Spinal cord (tissue), 10 donors: ENCODE data around the gene FAM200A. TPM values are rescaled to one million over a fixed set of nuclear protein-coding genes. Genes with fewer than 3 reads are reported as not detected.
"Not testable (repeated sequence)": the region's sequence is repeated elsewhere in the genome, so short reads cannot be mapped to it uniquely, and the experiment has no call there.

Source experiments
- DNase-seq, 6 donors: peaks; one replicate each; pipeline versions ENCODE4 v3.0.0 to v3.0.0-alpha.2; 2013 to 2015; ENCODE audit warnings: low spot score in 6 of 6, low read depth in 4 of 6
- H3K27ac ChIP-seq: one replicate; pipeline ENCODE4 v1.5.1; 2013; ENCODE audit warnings: low read depth, low read length, control low read depth
- H3K27me3 ChIP-seq: one replicate; pipeline ENCODE4 v1.6.1; 2013; ENCODE audit warnings: low read length; ENCODE audit not compliant: control insufficient read depth, insufficient read depth
- H3K36me3 ChIP-seq: one replicate; pipeline ENCODE4 v1.6.1; 2013; ENCODE audit warnings: low read length; ENCODE audit not compliant: control insufficient read depth, insufficient read depth
- H3K4me1 ChIP-seq: one replicate; pipeline ENCODE4 v1.6.1; 2013; ENCODE audit warnings: low read length; ENCODE audit not compliant: control insufficient read depth, insufficient read depth
- H3K4me3 ChIP-seq: one replicate; pipeline ENCODE4 v1.5.1; 2013; ENCODE audit warnings: low read depth, low read length, control low read depth
- H3K9me3 ChIP-seq: one replicate; pipeline ENCODE4 v1.6.1; 2013; ENCODE audit warnings: low read length; ENCODE audit not compliant: control insufficient read depth, insufficient read depth
- WGBS: methylation state at CpG from one replicate; pipeline ENCODE4 v1.1.5; 2013; ENCODE audit warnings: missing lambda C conversion rate; ENCODE audit not compliant: insufficient coverage; 5-methylcytosine and 5-hydroxymethylcytosine counted together
- long read RNA-seq, 4 donors: transcript quantifications; one replicate each; lab custom pipeline, GENCODE V29; 2026
- polyA plus RNA-seq, 2 donors: library from polyadenylated mRNA; unstranded; fragments of 120-200 nt; gene quantifications; one replicate each; pipeline ENCODE4 v1.2.1, GENCODE V29; 2013; ENCODE audit not compliant: insufficient read length in 2 of 2
- total RNA-seq, 2 donors: library from RNA; depleted of rRNA in 1 of 2; stranded (reverse); fragments of 120-200 nt in 1 of 2; fragments of >200 nt in 1 of 2; gene quantifications; one replicate each; pipeline versions ENCODE4 v1.2.3 to v1.2.4, GENCODE V29; 2013 to 2014
- donor health status: healthy.

FAM200A gene
- 10 to 100 TPM; 11.6 to 12.4 TPM for total RNA-seq
- polyA plus RNA-seq, result 10 to 100 TPM; 12.6 to 13.0 TPM
- long read RNA-seq, donor 1, transcript FAM200A-202 (2 exons, 2,480 nt), result major isoform, 6 of 6 reads
- long read RNA-seq, donor 1, partial matches to known transcripts, result 0 of 6 reads
- long read RNA-seq, donor 1, other reads (novel, unspliced or antisense), result 0 of 6 reads
- long read RNA-seq, donor 2, result 0 reads
- long read RNA-seq, donor 3, partial matches to known transcripts, result 0 of 3 reads
- long read RNA-seq, donor 3, other reads (novel, unspliced or antisense), result 0 of 3 reads
- long read RNA-seq, donor 4, transcript FAM200A-202 (2 exons, 2,480 nt), result major isoform, 7 of 7 reads
- long read RNA-seq, donor 4, partial matches to known transcripts, result 0 of 7 reads
- long read RNA-seq, donor 4, other reads (novel, unspliced or antisense), result 0 of 7 reads

GRCh38 chr7:99551767-99552463 lies at the start of gene FAM200A:
TSS of gene FAM200A (minus strand) at chr7:99552114. CDS start at chr7:99548407, 3,707 bp downstream.
- peaks cover 16% of the 10 kb centered on the region for H3K36me3 ChIP-seq
- no peaks in the 10 kb centered on the region for H3K9me3 ChIP-seq
- peak; percentile 90 to 98 (median 94) for DNase-seq
- under 1% methylated on average over 30 of the region's 37 CpGs for WGBS
- H3K4me1 ChIP-seq, result peaks cover 14% of the 10 kb centered on the region
- no peaks in the 10 kb centered on the region for H3K27me3 ChIP-seq
- H3K27ac ChIP-seq, result peak within 1 kb of the TSS; percentile 81
- peak within 1 kb of the TSS; percentile 99 for H3K4me3 ChIP-seq

- DNase-seq, result no peak
- WGBS, result 90% methylated on average over 4 of the region's 4 CpGs
- Histone ChIP-seq H3K4me3 (no peak overlapping the region), H3K4me1 (no peaks in the 10 kb centered on the region), H3K27me3 (no peaks in the 10 kb centered on the region), H3K36me3 (peaks cover 3% of the 10 kb centered on the region), H3K9me3 (no peaks in the 10 kb centered on the region), H3K27ac (no peak overlapping the region)
Measured at GRCh38 chr7:99599836-99600235, 47.9 kb upstream of the FAM200A start.

- Histone ChIP-seq H3K9me3 (no peaks in the 10 kb centered on the region), H3K27ac (no peak within 1 kb of the TSS), H3K4me3 (no peak within 1 kb of the TSS), H3K36me3 (peaks cover 3% of the 10 kb centered on the region), H3K4me1 (no peaks in the 10 kb centered on the region), H3K27me3 (no peaks in the 10 kb centered on the region)
- DNase-seq, result no peak
- WGBS, result 36% methylated on average over 23 of the region's 34 CpGs
Measured at GRCh38 chr7:99597762-99598501, 46.0 kb upstream of the FAM200A start, which contains the start of gene TMEM225B. TSS of gene TMEM225B (plus strand) at chr7:99598267. CDS start at chr7:99604389, 6,122 bp downstream.

- no peak for DNase-seq
- Histone ChIP-seq H3K4me3 (no peak overlapping the region), H3K4me1 (no peaks in the 10 kb centered on the region), H3K9me3 (no peaks in the 10 kb centered on the region), H3K36me3 (peaks cover 3% of the 10 kb centered on the region), H3K27me3 (no peaks in the 10 kb centered on the region), H3K27ac (no peak overlapping the region)
- WGBS, result no CpG with 5 or more reads among the region's 1 CpG
Measured at GRCh38 chr7:99596408-99596955, 44.6 kb upstream of the FAM200A start.

- Histone ChIP-seq H3K9me3 (no peaks in the 10 kb centered on the region), H3K27ac (no peak overlapping the region), H3K4me3 (no peak overlapping the region), H3K36me3 (peaks cover 3% of the 10 kb centered on the region), H3K27me3 (no peaks in the 10 kb centered on the region), H3K4me1 (no peaks in the 10 kb centered on the region)
- no peak for DNase-seq
- whole genome bisulfite sequencing, result no CpG with 5 or more reads among the region's 7 CpGs
Measured at GRCh38 chr7:99594948-99595745, 43.2 kb upstream of the FAM200A start.

GRCh38 chr7:99588868-99589267 lies 37.0 kb upstream of the FAM200A start:
- Histone ChIP-seq H3K4me1 (no peaks in the 10 kb centered on the region), H3K27me3 (no peaks in the 10 kb centered on the region), H3K27ac (no peak overlapping the region), H3K9me3 (no peaks in the 10 kb centered on the region), H3K4me3 (no peak overlapping the region), H3K36me3 (no peaks in the 10 kb centered on the region)
- no CpG with 5 or more reads among the region's 3 CpGs for WGBS
- DNase-seq, result no peak

GRCh38 chr7:99580778-99581332 lies 28.9 kb upstream of the FAM200A start:
- Histone ChIP-seq H3K27ac (peak overlapping the region; percentile 52), H3K4me3 (peak overlapping the region; percentile 73), H3K4me1 (peaks cover 15% of the 10 kb centered on the region)
- 0% methylated on average over 1 of the region's 4 CpGs for WGBS
- not testable (repeated sequence) for H3K27me3 ChIP-seq, H3K9me3 ChIP-seq, H3K36me3 ChIP-seq
- DNase-seq, result peak in 1 of 6 donors; percentile 8

GRCh38 chr7:99579956-99580777 lies 28.3 kb upstream of the FAM200A start:
- Histone ChIP-seq H3K4me3 (peak overlapping the region; percentile 73), H3K36me3 (no peaks in the 10 kb centered on the region), H3K9me3 (no peaks in the 10 kb centered on the region), H3K27me3 (no peaks in the 10 kb centered on the region), H3K27ac (peak overlapping the region; percentile 52), H3K4me1 (peaks cover 15% of the 10 kb centered on the region)
- DNase-seq, result peak; percentile 38 to 93 (median 46)
- WGBS, result 2% methylated on average over 53 of the region's 54 CpGs
